ELF-1 (cell line): ENCODE data around the gene PLEKHN1.
A peak's percentile ranks its signal among the peaks of the same experiment; 100 is the strongest.

ENCODE experiments used
- DNase-seq: peaks from one replicate; pipeline ENCODE4 v3.0.0-alpha.2; 2016; ENCODE audit warnings: low read depth, low spot score

Gene PLEKHN1

GRCh38 chr1:960363-961131 lies 5.7 kb upstream of the PLEKHN1 start, which contains the start of gene KLHL17:
TSS of gene KLHL17 (plus strand) at chr1:960584. CDS start at chr1:960694, 110 bp downstream.
- peak; percentile 57 for DNase-seq

GRCh38 chr1:961132-961669 lies 5.1 kb upstream of the PLEKHN1 start:
- no peak for DNase-seq

- no peak for DNase-seq
These were observed 3.6 kb upstream of the PLEKHN1 start for GRCh38 chr1:962381-963300.

- no peak for DNase-seq
These were observed 3.0 kb upstream of the PLEKHN1 start for GRCh38 chr1:963301-963651.

- no peak for DNase-seq
These were observed 2.3 kb upstream of the PLEKHN1 start for GRCh38 chr1:963746-964525.

GRCh38 chr1:964691-965525 lies 1.4 kb upstream of the PLEKHN1 start:
- DNase-seq, result no peak

GRCh38 chr1:965526-966134 lies 652 bp upstream of the PLEKHN1 start:
- DNase-seq, result no peak

GRCh38 chr1:966704-967300 lies 520 bp downstream of the PLEKHN1 start:
- peak; percentile 55 for DNase-seq

- DNase-seq, result no peak
These were observed 1.4 kb downstream of the PLEKHN1 start for GRCh38 chr1:967466-968343.

- DNase-seq, result no peak
These were observed 3.1 kb downstream of the PLEKHN1 start for GRCh38 chr1:969260-969855.

GRCh38 chr1:970242-970972 lies 4.1 kb downstream of the PLEKHN1 start:
- DNase-seq, result peak; percentile 28

- no peak for DNase-seq
These were observed 4.9 kb downstream of the PLEKHN1 start for GRCh38 chr1:970973-971730.

GRCh38 chr1:971751-972506 lies 5.6 kb downstream of the PLEKHN1 start:
- no peak for DNase-seq

GRCh38 chr1:972726-973458 lies 6.6 kb downstream of the PLEKHN1 start:
- no peak for DNase-seq

- no peak for DNase-seq
These were observed 7.4 kb downstream of the PLEKHN1 start for GRCh38 chr1:973459-974292.
